ENCODE data around the gene EIF6. TPM values are rescaled to one million over a fixed set of nuclear protein-coding genes. Genes with fewer than 3 reads are reported as not detected.

EIF6 gene
- total RNA-seq, 2 experiments from 2014 or later: 24.9 to 25.8 TPM

DNA sequence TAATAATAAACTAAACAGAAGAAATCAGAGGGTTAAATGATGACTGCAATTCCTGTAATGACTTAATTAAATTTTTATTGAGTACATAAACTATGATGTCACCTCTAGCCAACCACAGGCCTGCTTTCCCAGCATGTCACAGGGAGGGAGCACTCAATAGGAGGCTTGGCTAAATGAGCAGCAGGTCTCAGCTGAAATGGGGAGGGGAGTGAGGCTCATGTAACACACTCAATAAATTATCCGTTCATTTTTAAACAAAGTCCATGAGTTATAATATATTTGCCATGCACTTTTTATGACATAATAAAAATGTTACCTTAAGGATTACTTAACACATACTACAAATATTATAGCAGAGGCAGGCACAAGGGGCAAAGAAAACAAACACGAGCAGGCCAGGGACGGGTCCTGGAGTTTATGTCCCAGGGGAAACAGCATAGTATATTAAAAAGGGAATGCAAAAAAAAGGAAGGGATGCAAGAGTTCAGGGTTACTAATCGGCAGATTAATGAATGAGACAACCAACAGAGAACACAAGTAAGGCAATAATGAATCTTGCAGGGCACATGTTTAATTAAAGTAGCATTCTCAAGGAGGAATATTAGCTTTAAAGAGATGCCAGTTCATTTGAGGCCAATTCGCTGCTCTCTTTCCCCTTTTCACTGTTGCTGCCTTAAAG is 34.8 kb upstream of the EIF6 start:
- Histone ChIP-seq H3K36me3 (ENCODE audit: insufficient read depth, low read length) (peaks cover 9% of the 10 kb centered on the region), H3K9me3 (ENCODE audit: control insufficient read depth in 1 of 2, insufficient read depth in 1 of 2, low read length in 2 of 2) (no peaks in the 10 kb centered on the region), H3K4me1 (ENCODE audit: insufficient read depth, low read length) (peaks cover 6% of the 10 kb centered on the region), H3K27me3 (ENCODE audit: control insufficient read depth in 1 of 2, insufficient read depth in 2 of 2, low read length in 2 of 2) (no peaks in the 10 kb centered on the region), H3K27ac (ENCODE audit: low read depth in 1 of 2, low read length in 2 of 2) (no peak overlapping the region), H3K4me3 (ENCODE audit: low read length) (no peak overlapping the region)
- ChIA-PET CTCF (interaction anchor here (2.3 kb wide), 1 partner anchor 15 kb away, joined by 5 read pairs; no protein-coding TSS in a partner anchor), POLR2A (interaction anchor here (0.6 kb wide), 1 partner anchor 515 kb away, joined by 3 read pairs; no protein-coding TSS in a partner anchor)
- Mint-ChIP-seq H3K27ac (no peak overlapping the region), H3K9me3 (no peaks in the 10 kb centered on the region), H3K36me3 (ENCODE audit: low read depth) (peaks cover 6% of the 10 kb centered on the region), H3K4me1 (ENCODE audit: low read depth) (peaks cover 14% of the 10 kb centered on the region), H3K27me3 (no peaks in the 10 kb centered on the region), H3K4me3 (no peak overlapping the region)
- intact Hi-C loops (cut with DNase I, micrococcal nuclease): no loop called here
- DNase-seq (no peak), ATAC-seq (ENCODE audit: poor library complexity) (no peak)
- TF ChIP-seq, protein P1, sequence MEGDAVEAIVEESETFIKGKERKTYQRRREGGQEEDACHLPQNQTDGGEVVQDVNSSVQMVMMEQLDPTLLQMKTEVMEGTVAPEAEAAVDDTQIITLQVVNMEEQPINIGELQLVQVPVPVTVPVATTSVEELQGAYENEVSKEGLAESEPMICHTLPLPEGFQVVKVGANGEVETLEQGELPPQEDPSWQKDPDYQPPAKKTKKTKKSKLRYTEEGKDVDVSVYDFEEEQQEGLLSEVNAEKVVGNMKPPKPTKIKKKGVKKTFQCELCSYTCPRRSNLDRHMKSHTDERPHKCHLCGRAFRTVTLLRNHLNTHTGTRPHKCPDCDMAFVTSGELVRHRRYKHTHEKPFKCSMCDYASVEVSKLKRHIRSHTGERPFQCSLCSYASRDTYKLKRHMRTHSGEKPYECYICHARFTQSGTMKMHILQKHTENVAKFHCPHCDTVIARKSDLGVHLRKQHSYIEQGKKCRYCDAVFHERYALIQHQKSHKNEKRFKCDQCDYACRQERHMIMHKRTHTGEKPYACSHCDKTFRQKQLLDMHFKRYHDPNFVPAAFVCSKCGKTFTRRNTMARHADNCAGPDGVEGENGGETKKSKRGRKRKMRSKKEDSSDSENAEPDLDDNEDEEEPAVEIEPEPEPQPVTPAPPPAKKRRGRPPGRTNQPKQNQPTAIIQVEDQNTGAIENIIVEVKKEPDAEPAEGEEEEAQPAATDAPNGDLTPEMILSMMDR (IDR thresholded peaks at IDR 0.05): no peak

DNA sequence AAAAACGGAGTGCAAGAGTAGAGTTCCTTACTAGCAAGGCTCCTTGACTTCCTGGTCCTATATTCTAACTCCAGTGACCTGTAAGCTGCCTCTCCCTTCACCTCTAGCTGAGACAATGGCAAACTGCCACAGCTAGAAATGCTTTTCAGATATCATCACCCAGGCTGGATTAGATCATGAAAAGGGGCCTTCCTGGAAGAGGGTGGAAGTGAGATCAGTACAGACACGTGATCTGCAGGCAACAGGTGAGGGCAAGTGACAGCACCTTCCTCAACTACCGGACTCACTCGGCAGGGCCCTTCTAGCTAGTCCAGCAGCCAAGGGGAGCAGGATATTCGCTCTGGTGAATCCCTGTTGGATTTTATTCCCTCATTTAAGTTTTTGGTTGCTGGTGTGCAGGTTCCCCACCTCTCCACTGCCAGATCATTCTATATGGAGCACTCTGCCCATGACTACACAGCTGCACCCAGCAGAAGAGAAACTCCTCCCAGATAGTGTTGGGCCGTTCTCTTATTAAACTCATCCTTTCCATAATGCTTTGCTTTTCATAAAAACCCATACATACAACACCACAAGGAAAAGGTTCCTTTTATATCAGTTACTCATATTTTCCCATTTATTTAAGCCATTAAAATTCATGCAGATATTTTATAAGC is 34.1 kb upstream of the EIF6 start:
- DNase-seq (no peak), ATAC-seq (ENCODE audit: poor library complexity) (no peak)
- no peak overlapping the region for H3K4me3 Mint-ChIP-seq
- Histone ChIP-seq H3K4me1 (ENCODE audit: insufficient read depth, low read length) (peaks cover 6% of the 10 kb centered on the region), H3K36me3 (ENCODE audit: insufficient read depth, low read length) (peaks cover 9% of the 10 kb centered on the region), H3K27me3 (ENCODE audit: control insufficient read depth in 1 of 2, insufficient read depth in 2 of 2, low read length in 2 of 2) (no peaks in the 10 kb centered on the region), H3K9me3 (ENCODE audit: control insufficient read depth in 1 of 2, insufficient read depth in 1 of 2, low read length in 2 of 2) (no peaks in the 10 kb centered on the region), H3K27ac (ENCODE audit: low read depth in 1 of 2, low read length in 2 of 2) (no peak overlapping the region), H3K4me3 (ENCODE audit: low read length) (no peak overlapping the region)
- H3K27ac Mint-ChIP-seq: no peak overlapping the region
- TF ChIP-seq, protein P1 (IDR thresholded peaks at IDR 0.05): no peak
- intact Hi-C loops (cut with DNase I, micrococcal nuclease): no loop called here
- H3K27me3 Mint-ChIP-seq: no peaks in the 10 kb centered on the region
- ChIA-PET CTCF (interaction anchor here (2.3 kb wide), 1 partner anchor 15 kb away, joined by 5 read pairs; no protein-coding TSS in a partner anchor), POLR2A (no interaction called here)
- H3K4me1 Mint-ChIP-seq (ENCODE audit: low read depth): peaks cover 14% of the 10 kb centered on the region
- H3K9me3 Mint-ChIP-seq: no peaks in the 10 kb centered on the region
- peaks cover 8% of the 10 kb centered on the region for H3K36me3 Mint-ChIP-seq (ENCODE audit: low read depth)

DNA sequence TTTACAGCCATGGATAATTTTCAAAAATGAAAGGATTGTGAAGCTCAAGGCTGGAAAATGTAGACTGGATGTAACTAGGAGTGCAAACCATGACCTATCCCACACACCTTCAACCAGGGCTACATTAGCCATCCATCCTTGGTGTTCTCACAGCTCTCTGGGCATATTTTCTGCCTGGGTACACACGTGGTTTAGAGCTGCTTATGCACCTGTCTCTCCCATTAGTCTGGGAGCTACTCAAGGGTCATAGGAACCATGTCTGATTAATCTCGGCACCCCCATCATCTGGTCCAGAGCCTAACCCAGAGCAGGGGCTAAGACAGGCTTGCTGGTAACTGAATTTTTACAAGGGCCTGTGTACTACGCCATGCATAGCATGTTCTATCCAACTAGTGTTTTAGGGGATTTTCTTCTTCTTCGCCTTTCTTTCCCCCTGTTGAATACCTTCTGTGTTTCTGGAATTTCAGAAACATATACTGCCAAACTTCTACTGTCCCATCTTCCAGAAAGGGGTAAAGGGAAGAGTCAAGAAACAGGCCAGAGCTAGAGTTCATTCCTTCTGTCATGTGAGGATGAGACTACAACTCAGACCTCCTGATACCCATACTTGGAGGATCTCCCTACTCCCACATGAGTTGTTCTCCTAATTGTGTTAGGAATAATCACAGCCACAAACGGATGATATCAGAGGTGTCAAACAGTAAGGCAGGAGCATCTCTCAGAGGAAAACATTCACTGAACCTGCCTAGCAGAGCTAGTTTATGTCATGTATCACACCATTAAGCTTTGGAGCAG is 33.0 kb upstream of the EIF6 start:
- H3K4me1 Mint-ChIP-seq (ENCODE audit: low read depth): peaks cover 14% of the 10 kb centered on the region
- H3K4me3 Mint-ChIP-seq: no peak overlapping the region
- CTCF ChIA-PET: interaction anchor here (2.3 kb wide), 1 partner anchor 14 kb away, joined by 5 read pairs; no protein-coding TSS in a partner anchor
- peaks cover 9% of the 10 kb centered on the region for H3K36me3 ChIP-seq (ENCODE audit: insufficient read depth, low read length)
- H3K27ac ChIP-seq (ENCODE audit: low read depth in 1 of 2, low read length in 2 of 2): no peak overlapping the region
- H3K9me3 ChIP-seq (ENCODE audit: control insufficient read depth in 1 of 2, insufficient read depth in 1 of 2, low read length in 2 of 2): no peaks in the 10 kb centered on the region
- H3K9me3 Mint-ChIP-seq: no peaks in the 10 kb centered on the region
- H3K27me3 Mint-ChIP-seq: no peaks in the 10 kb centered on the region
- H3K27ac Mint-ChIP-seq: no peak overlapping the region
- no peak for DNase-seq
- peaks cover 11% of the 10 kb centered on the region for H3K36me3 Mint-ChIP-seq (ENCODE audit: low read depth)
- no peak overlapping the region for H3K4me3 ChIP-seq (ENCODE audit: low read length)
- intact Hi-C loops (cut with DNase I, micrococcal nuclease): no loop called here
- H3K4me1 ChIP-seq (ENCODE audit: insufficient read depth, low read length): peaks cover 6% of the 10 kb centered on the region
- no peaks in the 10 kb centered on the region for H3K27me3 ChIP-seq (ENCODE audit: control insufficient read depth in 1 of 2, insufficient read depth in 2 of 2, low read length in 2 of 2)
- TF ChIP-seq, protein P1 (IDR thresholded peaks at IDR 0.05): no peak
- POLR2A ChIA-PET: no interaction called here
- no peak for ATAC-seq (ENCODE audit: poor library complexity)
